Gastroesophageal sphincter (tissue), 4 donors: ENCODE results near the gene GNB1. TPM values are rescaled to one million over a fixed set of nuclear protein-coding genes. Genes with fewer than 3 reads are reported as not detected.

ENCODE experiments used
- ATAC-seq: fragments of 150-250 bp; one replicate; pipeline ENCODE4 v1.9.1; 2016; ENCODE audit warnings: mild to moderate bottlenecking, moderate library complexity
- H3K27ac ChIP-seq, 4 donors: fragments of 200-600 bp; sonication (generic) in 3 of 4; 1 replicate in 3 of 4; 2 replicates in 1 of 4; pipeline ENCODE4 v1.5.1; 2016 to 2019
- H3K27me3 ChIP-seq: fragments of 200-600 bp; sonication (generic); one replicate; pipeline ENCODE4 v1.5.1; 2019
- H3K36me3 ChIP-seq, 2 donors: fragments of 200-600 bp; sonication (generic); one replicate each; pipeline ENCODE4 v1.5.1; 2019; ENCODE audit warnings: control low read depth in 1 of 2
- H3K4me1 ChIP-seq, 3 donors: fragments of 200-600 bp; sonication (generic); 1 replicate in 2 of 3; 2 replicates in 1 of 3; pipeline ENCODE4 v1.5.1; 2016 to 2019; ENCODE audit warnings: control low read depth in 2 of 3
- H3K4me3 ChIP-seq, 2 donors: fragments of 200-600 bp; sonication (generic); one replicate each; pipeline ENCODE4 v1.5.1; 2019; ENCODE audit warnings: mild to moderate bottlenecking in 1 of 2, moderate library complexity in 1 of 2
- H3K9me3 ChIP-seq, 3 donors: fragments of 200-600 bp; sonication (generic); one replicate each; pipeline ENCODE4 v1.5.1; 2017 to 2019; ENCODE audit warnings: control low read depth in 2 of 3
- EP300 ChIP-seq: sonication (generic); formaldehyde crosslinking; IDR thresholded peaks from one replicate; pipeline ENCODE4 v1.6.1; 2017; ENCODE audit warnings: antibody characterized with exemption, mild to moderate bottlenecking
- POLR2A ChIP-seq, 2 donors: fragments of 450-650 bp; IDR thresholded peaks; one replicate each; pipeline ENCODE4 v1.6.1; 2017; ENCODE audit warnings: antibody characterized with exemption in 2 of 2, mild to moderate bottlenecking in 2 of 2, moderate library complexity in 1 of 2
- POLR2AphosphoS5 ChIP-seq: sonication (generic); formaldehyde crosslinking; IDR thresholded peaks from one replicate; pipeline ENCODE4 v1.6.1; 2017; ENCODE audit warnings: antibody characterized with exemption
- WGBS, 2 donors: methylation state at CpG; one replicate each; pipeline ENCODE4 v1.1.5; 2018; ENCODE audit warnings: low coverage in 1 of 2; 5-methylcytosine and 5-hydroxymethylcytosine counted together
- total RNA-seq, 4 donors: library from RNA; depleted of rRNA; stranded (reverse); fragments of >200 nt; gene quantifications; one replicate each; pipeline ENCODE4 v1.1.0, GENCODE V29; 2016
- TF ChIP-seq, protein P1 (sequence below), 4 experiments: fragments of 200-600 bp in 2 of 4; fragments of 450-650 bp in 2 of 4; sonication (generic) in 1 of 4; IDR thresholded peaks; one replicate each; pipeline ENCODE4 v1.5.1; 2017 to 2019; ENCODE audit warnings: antibody characterized with exemption in 4 of 4, mild to moderate bottlenecking in 2 of 4, moderate library complexity in 2 of 4

Gene GNB1
- total RNA-seq, 4 donors from 2014 or later: 129 to 175 (median 136) TPM

DNA sequence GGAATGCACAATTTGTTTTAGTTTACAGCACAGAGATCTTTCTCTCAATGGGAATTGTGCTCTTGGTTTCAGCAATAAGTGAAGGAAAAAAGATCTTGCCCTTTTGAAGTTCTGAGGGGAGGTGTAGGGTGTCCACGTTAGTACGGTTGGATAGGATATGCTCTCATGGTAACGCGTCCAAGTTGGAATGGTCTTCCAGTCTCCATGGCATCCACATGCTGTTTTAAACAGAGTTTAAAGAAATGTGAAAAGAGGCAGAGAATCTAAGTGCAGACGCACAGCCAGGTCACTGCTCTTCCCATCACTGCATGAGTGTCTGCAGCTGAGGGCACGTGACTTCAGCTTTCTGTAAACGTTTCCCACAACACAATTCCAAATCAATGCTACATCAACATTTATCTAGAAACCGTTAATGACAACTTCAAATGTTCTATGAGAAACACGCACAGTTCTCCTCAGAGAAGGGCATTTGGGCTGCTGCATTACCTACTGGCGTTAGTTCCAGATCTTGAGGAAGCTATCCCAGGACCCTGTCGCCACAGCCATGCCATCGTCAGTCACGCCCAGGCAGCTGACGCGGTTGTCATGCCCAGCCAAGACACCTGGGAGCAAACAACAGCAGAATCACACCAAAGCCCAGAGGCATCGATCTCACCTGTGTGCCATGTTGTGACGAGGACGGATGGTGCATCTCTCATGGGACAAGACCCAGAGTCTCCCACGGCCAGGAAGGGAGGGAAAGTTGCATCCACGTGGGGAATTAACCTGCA lies 103.9 kb downstream of the GNB1 start:
- Histone ChIP-seq H3K9me3 (no peaks in the 10 kb centered on the region), H3K27me3 (no peaks in the 10 kb centered on the region), H3K36me3 (peaks cover 0 to 77% of the 10 kb centered on the region in 2 donors), H3K27ac (no peak overlapping the region), H3K4me3 (no peak overlapping the region), H3K4me1 (peaks cover 4 to 33% (median 17%) of the 10 kb centered on the region in 3 donors)
- 75 to 79% methylated on average over 7 to 15 of the region's 20 CpGs for WGBS, 2 donors
- no peak for ATAC-seq
- TF ChIP-seq, protein P1, sequence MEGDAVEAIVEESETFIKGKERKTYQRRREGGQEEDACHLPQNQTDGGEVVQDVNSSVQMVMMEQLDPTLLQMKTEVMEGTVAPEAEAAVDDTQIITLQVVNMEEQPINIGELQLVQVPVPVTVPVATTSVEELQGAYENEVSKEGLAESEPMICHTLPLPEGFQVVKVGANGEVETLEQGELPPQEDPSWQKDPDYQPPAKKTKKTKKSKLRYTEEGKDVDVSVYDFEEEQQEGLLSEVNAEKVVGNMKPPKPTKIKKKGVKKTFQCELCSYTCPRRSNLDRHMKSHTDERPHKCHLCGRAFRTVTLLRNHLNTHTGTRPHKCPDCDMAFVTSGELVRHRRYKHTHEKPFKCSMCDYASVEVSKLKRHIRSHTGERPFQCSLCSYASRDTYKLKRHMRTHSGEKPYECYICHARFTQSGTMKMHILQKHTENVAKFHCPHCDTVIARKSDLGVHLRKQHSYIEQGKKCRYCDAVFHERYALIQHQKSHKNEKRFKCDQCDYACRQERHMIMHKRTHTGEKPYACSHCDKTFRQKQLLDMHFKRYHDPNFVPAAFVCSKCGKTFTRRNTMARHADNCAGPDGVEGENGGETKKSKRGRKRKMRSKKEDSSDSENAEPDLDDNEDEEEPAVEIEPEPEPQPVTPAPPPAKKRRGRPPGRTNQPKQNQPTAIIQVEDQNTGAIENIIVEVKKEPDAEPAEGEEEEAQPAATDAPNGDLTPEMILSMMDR (IDR thresholded peaks at IDR 0.05): no peak
- no peak for TF ChIP-seq EP300
- no peak for TF ChIP-seq POLR2A (IDR thresholded peaks at IDR 0.05)
- no peak for TF ChIP-seq POLR2AphosphoS5

DNA sequence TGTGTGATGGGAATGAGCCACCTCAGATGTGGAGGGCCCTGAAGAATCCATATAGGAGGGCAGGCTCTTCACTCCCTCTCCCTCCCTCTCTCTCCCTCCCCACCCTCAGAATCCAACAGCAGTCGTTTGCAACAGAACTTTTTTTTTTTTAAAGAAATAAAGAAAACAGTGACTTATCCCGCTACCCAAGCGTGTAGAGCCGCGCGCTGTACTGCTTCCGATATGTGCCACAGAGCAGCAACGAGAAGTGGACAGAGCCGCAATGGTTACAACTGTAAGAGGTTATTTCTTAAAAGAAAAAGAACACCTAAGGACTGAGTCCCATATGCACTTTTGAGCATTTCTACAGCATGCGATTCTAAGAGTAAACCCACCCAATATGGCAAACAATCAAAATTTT lies 105.2 kb downstream of the GNB1 start:
- H3K27ac ChIP-seq: no peak overlapping the region
- ATAC-seq: no peak
- TF ChIP-seq EP300 (no peak), POLR2A (IDR thresholded peaks at IDR 0.05) (no peak), POLR2AphosphoS5 (no peak)
- TF ChIP-seq, protein P1 (IDR thresholded peaks at IDR 0.05): no peak
- no peaks in the 10 kb centered on the region for H3K27me3 ChIP-seq
- no peak overlapping the region for H3K4me3 ChIP-seq
- 85 to 93% methylated on average over 9 to 10 of the region's 10 CpGs for WGBS, 2 donors
- H3K36me3 ChIP-seq: peaks cover 0 to 63% of the 10 kb centered on the region in 2 donors
- no peaks in the 10 kb centered on the region for H3K9me3 ChIP-seq
- peaks cover 4 to 46% (median 31%) of the 10 kb centered on the region in 3 donors for H3K4me1 ChIP-seq

DNA sequence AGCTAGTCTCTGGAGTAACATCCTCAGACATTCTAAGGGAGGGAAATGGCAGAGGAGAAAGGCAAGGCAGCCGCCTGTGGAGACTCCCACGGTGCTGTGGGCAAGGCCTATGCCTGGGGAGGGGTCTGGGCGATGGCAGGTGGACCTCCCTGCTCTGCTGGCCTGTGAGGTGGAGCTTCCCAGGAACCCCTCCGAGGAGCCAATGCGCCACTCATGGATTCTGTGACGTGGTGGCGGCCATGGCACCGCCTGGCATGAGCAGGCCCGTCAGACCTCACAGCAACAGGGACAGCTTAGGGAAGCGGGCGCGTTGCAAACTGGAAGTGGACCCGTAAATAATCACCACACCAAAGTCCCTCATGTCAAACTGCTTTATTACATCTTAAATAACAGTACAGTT lies 106.0 kb downstream of the GNB1 start:
- peaks cover 4 to 53% (median 37%) of the 10 kb centered on the region in 3 donors for H3K4me1 ChIP-seq
- whole genome bisulfite sequencing, 2 donors: 100% methylated on average over 4 of the region's 13 CpGs; no CpG with 5 or more reads in 1 of the 2 donors
- no peak for ATAC-seq
- no peak for TF ChIP-seq POLR2AphosphoS5
- TF ChIP-seq, protein P1 (IDR thresholded peaks at IDR 0.05): no peak
- no peak for TF ChIP-seq EP300
- no peak for TF ChIP-seq POLR2A (IDR thresholded peaks at IDR 0.05)
- no peaks in the 10 kb centered on the region for H3K9me3 ChIP-seq
- H3K27me3 ChIP-seq: no peaks in the 10 kb centered on the region
- peaks cover 0 to 56% of the 10 kb centered on the region in 2 donors for H3K36me3 ChIP-seq
- no peak overlapping the region for H3K4me3 ChIP-seq
- no peak overlapping the region for H3K27ac ChIP-seq

DNA sequence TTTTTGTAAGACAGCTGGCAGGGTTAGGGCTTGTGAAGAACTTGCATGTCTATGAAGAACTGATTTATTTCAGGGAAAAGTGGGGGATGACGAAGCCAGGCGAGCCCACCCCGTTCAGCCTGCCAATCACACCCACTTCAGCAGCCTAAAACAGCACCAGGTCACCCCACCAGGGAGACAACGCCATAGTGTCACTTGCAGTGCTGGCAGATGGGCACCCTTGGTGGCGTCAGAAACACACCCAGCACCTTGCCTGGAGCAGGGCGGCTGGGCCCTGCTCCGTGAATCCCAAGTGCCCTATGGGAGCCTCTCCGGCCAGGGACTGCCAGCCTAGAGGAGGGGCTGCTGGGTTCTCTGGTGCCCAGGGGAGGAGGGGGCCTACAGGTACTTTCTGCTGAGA lies 107.6 kb downstream of the GNB1 start:
- H3K27me3 ChIP-seq: no peaks in the 10 kb centered on the region
- WGBS, 2 donors: no CpG with 5 or more reads among the region's 8 CpGs
- no peak overlapping the region for H3K4me3 ChIP-seq
- peaks cover 4 to 61% (median 44%) of the 10 kb centered on the region in 3 donors for H3K4me1 ChIP-seq
- peak overlapping the region in 3 of 4 donors; percentile 72 to 98 (median 79) for H3K27ac ChIP-seq
- peaks cover 0 to 40% of the 10 kb centered on the region in 2 donors for H3K36me3 ChIP-seq
- no peak for ATAC-seq
- H3K9me3 ChIP-seq: no peaks in the 10 kb centered on the region
- TF ChIP-seq POLR2A (IDR thresholded peaks at IDR 0.05) (no peak), EP300 (no peak), POLR2AphosphoS5 (no peak)
- TF ChIP-seq, protein P1 (IDR thresholded peaks at IDR 0.05): no peak
